Panc1 (cell line): Measurements from ENCODE around the gene SLC9A9. TPM values are rescaled to one million over a fixed set of nuclear protein-coding genes. Genes with fewer than 3 reads are reported as not detected.

Experiments used
- ATAC-seq: fragments of 200-7000 bp; cut with Tn5 transposase; 2 replicates; pipeline ENCODE4 v1.9.1; 2020; ENCODE audit warnings: mild to moderate bottlenecking, moderate library complexity
- BruUV-seq: library from RNA; stranded (reverse); fragments of 400-500 nt; replicated peaks from 2 replicates; lab custom pipeline; 2021; lab: Mats Ljungman, UMichigan
- CTCF ChIA-PET: fragments of 300-600 bp; sonication (Branson Sonifier 250); formaldehyde crosslinking; loops from one replicate; lab custom pipeline; 2022; ENCODE audit warnings: antibody characterized with exemption; lab: Charles Lee
- POLR2A ChIA-PET: fragments of 300-600 bp; sonication (Branson Sonifier 250); formaldehyde crosslinking; loops from one replicate; lab custom pipeline; 2022; ENCODE audit warnings: antibody characterized with exemption; lab: Charles Lee
- DNase-seq: peaks from one replicate; pipeline ENCODE4 v3.0.0-alpha.2; 2010; ENCODE audit warnings: low read depth, low spot score
- H3K27ac ChIP-seq: 2 replicates; pipeline ENCODE4 v1.5.1; 2011; ENCODE audit warnings: mild to moderate bottlenecking, low read length, inconsistent platforms
- H3K27me3 ChIP-seq: fragments of 200-500 bp; sonication (Bioruptor generic); 2 replicates; pipeline ENCODE4 v1.6.0; 2014; ENCODE audit warnings: low read length, inconsistent platforms; ENCODE audit not compliant: control insufficient read depth, insufficient read depth
- H3K36me3 ChIP-seq: fragments of 200-500 bp; sonication (Bioruptor generic); 2 replicates; pipeline ENCODE4 v1.5.1; 2014; ENCODE audit warnings: inconsistent platforms, mild to moderate bottlenecking, low read length, moderate library complexity; ENCODE audit not compliant: control insufficient read depth, insufficient read depth
- H3K4me1 ChIP-seq: 2 replicates; pipeline ENCODE4 v1.5.1; 2011; ENCODE audit warnings: inconsistent platforms, mild to moderate bottlenecking, low read length, moderate library complexity; ENCODE audit not compliant: control insufficient read depth, insufficient read depth
- H3K4me3 ChIP-seq, 2 experiments: 2 replicates each; pipeline ENCODE4 v1.5.1; 2011 to 2012; ENCODE audit warnings: low read depth in 2 of 2, low read length in 2 of 2, mild to moderate bottlenecking in 2 of 2, inconsistent platforms in 1 of 2, moderate library complexity in 1 of 2
- H3K9me3 ChIP-seq: fragments of 200-500 bp; sonication (Bioruptor generic); 2 replicates; pipeline ENCODE4 v1.5.1; 2014; ENCODE audit warnings: low read depth, mild to moderate bottlenecking, inconsistent platforms, low read length, moderate library complexity; ENCODE audit not compliant: control insufficient read depth, insufficient read depth
- CTCF ChIP-seq: fragments of 450-650 bp; IDR thresholded peaks from 2 replicates; pipeline ENCODE4 v1.5.1; 2017; ENCODE audit warnings: mild to moderate bottlenecking
- POLR2AphosphoS5 ChIP-seq: IDR thresholded peaks from 2 replicates; pipeline ENCODE4 v1.6.1; 2012; ENCODE audit warnings: mild to moderate bottlenecking, low read depth, low read length, moderate library complexity
- SIN3A ChIP-seq: IDR thresholded peaks from 2 replicates; pipeline ENCODE4 v1.6.1; 2012; ENCODE audit warnings: low read depth, mild to moderate bottlenecking, low read length, moderate library complexity, borderline replicate concordance; ENCODE audit not compliant: insufficient read depth
- TCF7L2 ChIP-seq: IDR thresholded peaks from 2 replicates; pipeline ENCODE4 v1.6.1; 2011; ENCODE audit warnings: mild to moderate bottlenecking, low read depth, low read length, inconsistent platforms
- in situ Hi-C: cut with HindIII; loops from 2 replicates; pipeline ENCODE4 v1.10.0; 2016; ENCODE audit warnings: low sequenced_read_pairs, low pct_unique_long_range_greater_than_20kb
- intact Hi-C: fragments of 100-400 bp; cut with micrococcal nuclease; formaldehyde crosslinking; loops from one replicate; pipeline ENCODE4 v1.10.0; 2022; ENCODE audit not compliant: unreplicated experiment
- total RNA-seq: library from RNA; stranded (reverse); gene quantifications from one replicate; pipeline ENCODE4 v1.2.1, GENCODE V29; 2021; ENCODE audit not compliant: unreplicated experiment
- TF ChIP-seq, protein P1 (sequence below), 2 experiments: IDR thresholded peaks; 2 replicates each; pipeline ENCODE4 v1.6.1; 2011 to 2012; ENCODE audit warnings: low read depth in 2 of 2, control low read depth in 1 of 2, low read length in 1 of 2, mild to moderate bottlenecking in 1 of 2, moderate library complexity in 1 of 2; ENCODE audit not compliant: insufficient read depth in 1 of 2

The SLC9A9 gene
- total RNA-seq, 1 experiment from 2014 or later: not detected

DNA sequence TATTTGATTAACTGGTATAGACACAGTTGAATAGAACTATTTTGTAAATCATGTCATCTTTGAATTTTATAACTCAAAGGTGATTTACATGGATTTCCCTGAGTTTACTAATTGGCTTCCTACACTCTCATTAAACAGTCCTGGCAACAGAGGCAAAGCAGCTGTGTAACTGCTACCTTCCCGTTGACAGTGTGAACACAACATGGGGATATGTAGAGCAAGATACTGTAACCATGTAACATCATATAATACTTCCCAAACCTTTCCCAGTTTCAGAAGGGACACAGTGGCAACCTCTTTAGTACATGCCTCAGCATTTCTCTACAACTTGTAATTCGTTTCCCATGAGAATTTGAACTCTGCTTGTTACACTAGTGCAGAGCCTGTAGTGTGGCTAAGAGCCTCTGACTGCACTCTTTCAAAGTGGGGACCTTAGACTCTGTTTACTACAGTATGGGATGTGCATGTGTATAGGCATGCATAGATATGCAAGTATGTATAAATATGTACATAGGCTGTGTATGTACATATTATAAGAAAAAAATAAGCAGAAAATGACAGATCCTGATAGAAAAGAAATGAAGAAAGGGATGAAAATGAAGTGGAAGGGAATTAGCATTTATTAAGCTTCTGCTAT, 299.3 kb downstream of the SLC9A9 start:
- Histone ChIP-seq H3K4me1 (no peaks in the 10 kb centered on the region), H3K9me3 (no peaks in the 10 kb centered on the region), H3K27ac (no peak overlapping the region), H3K4me3 (no peak overlapping the region), H3K36me3 (no peaks in the 10 kb centered on the region), H3K27me3 (no peaks in the 10 kb centered on the region)
- no TSS peak for BruUV-seq
- TF ChIP-seq TCF7L2 (no peak), SIN3A (no peak), CTCF (no peak), POLR2AphosphoS5 (no peak)
- TF ChIP-seq, protein P1, sequence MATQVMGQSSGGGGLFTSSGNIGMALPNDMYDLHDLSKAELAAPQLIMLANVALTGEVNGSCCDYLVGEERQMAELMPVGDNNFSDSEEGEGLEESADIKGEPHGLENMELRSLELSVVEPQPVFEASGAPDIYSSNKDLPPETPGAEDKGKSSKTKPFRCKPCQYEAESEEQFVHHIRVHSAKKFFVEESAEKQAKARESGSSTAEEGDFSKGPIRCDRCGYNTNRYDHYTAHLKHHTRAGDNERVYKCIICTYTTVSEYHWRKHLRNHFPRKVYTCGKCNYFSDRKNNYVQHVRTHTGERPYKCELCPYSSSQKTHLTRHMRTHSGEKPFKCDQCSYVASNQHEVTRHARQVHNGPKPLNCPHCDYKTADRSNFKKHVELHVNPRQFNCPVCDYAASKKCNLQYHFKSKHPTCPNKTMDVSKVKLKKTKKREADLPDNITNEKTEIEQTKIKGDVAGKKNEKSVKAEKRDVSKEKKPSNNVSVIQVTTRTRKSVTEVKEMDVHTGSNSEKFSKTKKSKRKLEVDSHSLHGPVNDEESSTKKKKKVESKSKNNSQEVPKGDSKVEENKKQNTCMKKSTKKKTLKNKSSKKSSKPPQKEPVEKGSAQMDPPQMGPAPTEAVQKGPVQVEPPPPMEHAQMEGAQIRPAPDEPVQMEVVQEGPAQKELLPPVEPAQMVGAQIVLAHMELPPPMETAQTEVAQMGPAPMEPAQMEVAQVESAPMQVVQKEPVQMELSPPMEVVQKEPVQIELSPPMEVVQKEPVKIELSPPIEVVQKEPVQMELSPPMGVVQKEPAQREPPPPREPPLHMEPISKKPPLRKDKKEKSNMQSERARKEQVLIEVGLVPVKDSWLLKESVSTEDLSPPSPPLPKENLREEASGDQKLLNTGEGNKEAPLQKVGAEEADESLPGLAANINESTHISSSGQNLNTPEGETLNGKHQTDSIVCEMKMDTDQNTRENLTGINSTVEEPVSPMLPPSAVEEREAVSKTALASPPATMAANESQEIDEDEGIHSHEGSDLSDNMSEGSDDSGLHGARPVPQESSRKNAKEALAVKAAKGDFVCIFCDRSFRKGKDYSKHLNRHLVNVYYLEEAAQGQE (IDR thresholded peaks at IDR 0.05; ENCODE audit: insufficient read depth in 1 of 2, low read depth in 2 of 2, low read length in 1 of 2): no peak
- ATAC-seq: no peak
- CTCF ChIA-PET: no interaction called here
- intact Hi-C loops (no loop called here), in situ Hi-C loops (no loop called here)
- POLR2A ChIA-PET: no interaction called here
- DNase-seq: no peak

DNA sequence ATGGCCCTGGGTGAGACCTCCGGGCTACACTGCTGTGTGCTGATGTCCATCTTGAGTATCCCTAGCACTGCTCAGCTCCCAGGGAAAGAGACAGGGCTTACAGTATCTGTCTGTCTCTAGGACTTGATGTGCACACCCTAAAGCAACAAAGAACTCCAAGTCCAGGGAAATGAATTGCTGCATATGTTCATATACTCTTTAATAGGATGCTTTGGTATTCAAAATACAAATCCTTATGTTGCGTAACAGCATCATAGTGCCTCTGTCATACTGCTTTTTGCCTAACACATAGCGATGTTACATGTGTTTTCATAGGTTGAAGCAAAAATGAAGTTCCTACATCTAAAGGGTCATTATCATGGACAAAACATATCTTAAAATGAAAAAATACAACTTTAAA, 299.9 kb downstream of the SLC9A9 start:
- no peak for TF ChIP-seq SIN3A
- TF ChIP-seq TCF7L2: no peak
- no peak for TF ChIP-seq CTCF
- TF ChIP-seq, protein P1 (IDR thresholded peaks at IDR 0.05; ENCODE audit: insufficient read depth in 1 of 2, low read depth in 2 of 2, low read length in 1 of 2): no peak
- no peak for TF ChIP-seq POLR2AphosphoS5
- in situ Hi-C loops (no loop called here), intact Hi-C loops (no loop called here)
- H3K27ac ChIP-seq: no peak overlapping the region
- H3K4me1 ChIP-seq: no peaks in the 10 kb centered on the region
- no peaks in the 10 kb centered on the region for H3K36me3 ChIP-seq
- BruUV-seq: no TSS peak
- H3K9me3 ChIP-seq: no peaks in the 10 kb centered on the region
- CTCF ChIA-PET: no interaction called here
- H3K27me3 ChIP-seq: no peaks in the 10 kb centered on the region
- no peak overlapping the region for H3K4me3 ChIP-seq
- DNase-seq (no peak), ATAC-seq (no peak)
- POLR2A ChIA-PET: no interaction called here
